ENCODE data around the gene DGKB. TPM values are rescaled to one million over a fixed set of nuclear protein-coding genes. Genes with fewer than 3 reads are reported as not detected.

Gene DGKB
- total RNA-seq, 1 experiment from 2014 or later, result not detected

DNA sequence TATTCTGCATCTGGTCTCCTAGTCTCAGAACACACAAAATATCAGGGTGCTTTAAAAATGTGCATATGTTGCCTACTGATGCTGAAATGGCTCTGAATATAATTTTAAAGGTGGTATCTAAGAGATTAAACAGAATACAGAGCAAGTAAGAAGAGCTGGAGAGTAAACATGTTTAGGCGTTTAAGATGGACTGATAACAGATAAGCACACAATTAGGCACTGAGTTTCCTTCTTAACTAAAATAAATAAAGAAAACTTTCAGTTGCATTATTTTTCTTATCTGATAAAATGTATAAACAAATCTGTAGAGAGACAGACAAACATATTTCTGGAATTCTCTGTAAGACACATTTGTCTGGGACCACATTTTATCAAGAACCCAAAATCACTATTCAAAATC is 35.6 kb upstream of the DGKB start:
- CTCF ChIA-PET, result interaction anchor here (0.6 kb wide), 1 partner anchor 450 kb away, joined by 4 read pairs; no protein-coding TSS in a partner anchor
- BruUV-seq (replicated peaks), result no TSS peak
- DNase-seq (ENCODE audit: low read depth, low spot score) (no peak), ATAC-seq (no peak)
- in situ Hi-C loops (cut with HindIII; ENCODE audit: low pct_unique_long_range_greater_than_20kb, low sequenced_read_pairs), result no loop called here
- Histone ChIP-seq H3K27me3 (ENCODE audit: control insufficient read depth, insufficient read depth, low read length) (no peaks in the 10 kb centered on the region), H3K9me3 (ENCODE audit: control insufficient read depth, insufficient read depth, low read depth, low read length) (no peaks in the 10 kb centered on the region), H3K4me1 (ENCODE audit: control insufficient read depth, insufficient read depth, low read length) (no peaks in the 10 kb centered on the region), H3K36me3 (ENCODE audit: control insufficient read depth, insufficient read depth, low read length) (no peaks in the 10 kb centered on the region), H3K4me3 (ENCODE audit: low read depth in 2 of 2, low read length in 2 of 2) (no peak overlapping the region), H3K27ac (ENCODE audit: low read length) (no peak overlapping the region)
- POLR2A ChIA-PET, result no interaction called here
- intact Hi-C loops (cut with micrococcal nuclease; ENCODE audit: unreplicated experiment), result no loop called here
- TF ChIP-seq, protein P1, sequence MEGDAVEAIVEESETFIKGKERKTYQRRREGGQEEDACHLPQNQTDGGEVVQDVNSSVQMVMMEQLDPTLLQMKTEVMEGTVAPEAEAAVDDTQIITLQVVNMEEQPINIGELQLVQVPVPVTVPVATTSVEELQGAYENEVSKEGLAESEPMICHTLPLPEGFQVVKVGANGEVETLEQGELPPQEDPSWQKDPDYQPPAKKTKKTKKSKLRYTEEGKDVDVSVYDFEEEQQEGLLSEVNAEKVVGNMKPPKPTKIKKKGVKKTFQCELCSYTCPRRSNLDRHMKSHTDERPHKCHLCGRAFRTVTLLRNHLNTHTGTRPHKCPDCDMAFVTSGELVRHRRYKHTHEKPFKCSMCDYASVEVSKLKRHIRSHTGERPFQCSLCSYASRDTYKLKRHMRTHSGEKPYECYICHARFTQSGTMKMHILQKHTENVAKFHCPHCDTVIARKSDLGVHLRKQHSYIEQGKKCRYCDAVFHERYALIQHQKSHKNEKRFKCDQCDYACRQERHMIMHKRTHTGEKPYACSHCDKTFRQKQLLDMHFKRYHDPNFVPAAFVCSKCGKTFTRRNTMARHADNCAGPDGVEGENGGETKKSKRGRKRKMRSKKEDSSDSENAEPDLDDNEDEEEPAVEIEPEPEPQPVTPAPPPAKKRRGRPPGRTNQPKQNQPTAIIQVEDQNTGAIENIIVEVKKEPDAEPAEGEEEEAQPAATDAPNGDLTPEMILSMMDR (IDR thresholded peaks at IDR 0.05), result no peak

DNA sequence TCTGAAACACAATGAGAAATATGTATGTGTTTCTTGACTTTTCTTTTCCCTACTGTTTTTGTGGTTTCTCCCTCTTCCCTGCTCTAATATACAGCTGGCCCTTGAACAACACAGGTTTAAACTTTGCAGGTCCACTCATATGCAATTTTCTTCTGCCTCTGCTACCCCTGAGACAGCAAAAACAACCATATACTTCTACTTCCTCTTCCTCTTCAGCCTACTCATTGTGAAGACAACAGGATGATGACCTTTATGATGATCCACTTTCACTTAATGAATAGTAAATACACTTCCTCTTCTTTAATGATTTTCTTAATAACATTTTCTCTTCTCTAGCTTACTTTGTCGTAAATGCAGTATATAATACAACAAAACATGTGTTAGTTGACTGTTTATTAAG is 35.0 kb upstream of the DGKB start:
- Histone ChIP-seq H3K36me3 (ENCODE audit: control insufficient read depth, insufficient read depth, low read length) (no peaks in the 10 kb centered on the region), H3K27ac (ENCODE audit: low read length) (no peak overlapping the region), H3K9me3 (ENCODE audit: control insufficient read depth, insufficient read depth, low read depth, low read length) (no peaks in the 10 kb centered on the region), H3K4me3 (ENCODE audit: low read depth in 2 of 2, low read length in 2 of 2) (no peak overlapping the region), H3K27me3 (ENCODE audit: control insufficient read depth, insufficient read depth, low read length) (no peaks in the 10 kb centered on the region), H3K4me1 (ENCODE audit: control insufficient read depth, insufficient read depth, low read length) (no peaks in the 10 kb centered on the region)
- ATAC-seq, result no peak
- no TSS peak for BruUV-seq (replicated peaks)
- TF ChIP-seq TCF7L2 (IDR thresholded peaks at IDR 0.05; ENCODE audit: low read depth, low read length) (no peak), SIN3A (IDR thresholded peaks at IDR 0.05; ENCODE audit: borderline replicate concordance, insufficient read depth, low read depth, low read length) (no peak), POLR2AphosphoS5 (IDR thresholded peaks at IDR 0.05; ENCODE audit: low read depth, low read length) (no peak)
- TF ChIP-seq, protein P1 (IDR thresholded peaks at IDR 0.05), result no peak
- TF ChIP-seq, protein P2, sequence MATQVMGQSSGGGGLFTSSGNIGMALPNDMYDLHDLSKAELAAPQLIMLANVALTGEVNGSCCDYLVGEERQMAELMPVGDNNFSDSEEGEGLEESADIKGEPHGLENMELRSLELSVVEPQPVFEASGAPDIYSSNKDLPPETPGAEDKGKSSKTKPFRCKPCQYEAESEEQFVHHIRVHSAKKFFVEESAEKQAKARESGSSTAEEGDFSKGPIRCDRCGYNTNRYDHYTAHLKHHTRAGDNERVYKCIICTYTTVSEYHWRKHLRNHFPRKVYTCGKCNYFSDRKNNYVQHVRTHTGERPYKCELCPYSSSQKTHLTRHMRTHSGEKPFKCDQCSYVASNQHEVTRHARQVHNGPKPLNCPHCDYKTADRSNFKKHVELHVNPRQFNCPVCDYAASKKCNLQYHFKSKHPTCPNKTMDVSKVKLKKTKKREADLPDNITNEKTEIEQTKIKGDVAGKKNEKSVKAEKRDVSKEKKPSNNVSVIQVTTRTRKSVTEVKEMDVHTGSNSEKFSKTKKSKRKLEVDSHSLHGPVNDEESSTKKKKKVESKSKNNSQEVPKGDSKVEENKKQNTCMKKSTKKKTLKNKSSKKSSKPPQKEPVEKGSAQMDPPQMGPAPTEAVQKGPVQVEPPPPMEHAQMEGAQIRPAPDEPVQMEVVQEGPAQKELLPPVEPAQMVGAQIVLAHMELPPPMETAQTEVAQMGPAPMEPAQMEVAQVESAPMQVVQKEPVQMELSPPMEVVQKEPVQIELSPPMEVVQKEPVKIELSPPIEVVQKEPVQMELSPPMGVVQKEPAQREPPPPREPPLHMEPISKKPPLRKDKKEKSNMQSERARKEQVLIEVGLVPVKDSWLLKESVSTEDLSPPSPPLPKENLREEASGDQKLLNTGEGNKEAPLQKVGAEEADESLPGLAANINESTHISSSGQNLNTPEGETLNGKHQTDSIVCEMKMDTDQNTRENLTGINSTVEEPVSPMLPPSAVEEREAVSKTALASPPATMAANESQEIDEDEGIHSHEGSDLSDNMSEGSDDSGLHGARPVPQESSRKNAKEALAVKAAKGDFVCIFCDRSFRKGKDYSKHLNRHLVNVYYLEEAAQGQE (IDR thresholded peaks at IDR 0.05; ENCODE audit: insufficient read depth in 1 of 2, low read depth in 2 of 2, low read length in 1 of 2), result no peak
- ChIA-PET CTCF (interaction anchor here (0.6 kb wide), 1 partner anchor 450 kb away, joined by 4 read pairs; no protein-coding TSS in a partner anchor), POLR2A (no interaction called here)
- DNase-seq (ENCODE audit: low read depth, low spot score), result no peak
- intact Hi-C loops (cut with micrococcal nuclease; ENCODE audit: unreplicated experiment), result no loop called here
- in situ Hi-C loops (cut with HindIII; ENCODE audit: low pct_unique_long_range_greater_than_20kb, low sequenced_read_pairs), result no loop called here
